Measurements from ENCODE around the gene CTSC. TPM values are rescaled to one million over a fixed set of nuclear protein-coding genes. Genes with fewer than 3 reads are reported as not detected.

The CTSC gene
- total and polyA plus RNA-seq, 10 donors, result 67.1 to 566 (median 253) TPM

- peaks cover 0 to 75% (median 9%) of the 10 kb centered on the region in 6 donors for H3K36me3 ChIP-seq
- TF ChIP-seq POLR2A (IDR thresholded peaks at IDR 0.05) (no peak), POLR2AphosphoS5 (IDR thresholded peaks at IDR 0.05) (no peak), CTCF (IDR thresholded peaks at IDR 0.05 in 8 of 11, conservative IDR thresholded peaks at IDR 0.05 in 3 of 11) (no peak)
- H3K27me3 ChIP-seq (replicated peaks in 1 of 7), result no peaks in the 10 kb centered on the region
- WGBS, 5 donors, result 42 to 66% (median 55%) methylated on average over 2 of the region's 2 CpGs
- no peak overlapping the region for H3K27ac ChIP-seq
- intact Hi-C loops (cut with DNase I; ENCODE audit: low total_unique reads), result no loop called here
- no peak overlapping the region for H3K4me3 ChIP-seq
- H3K4me1 ChIP-seq, result peaks cover 0 to 22% (median 10%) of the 10 kb centered on the region in 6 donors
- DNase-seq, result no peak
- no peaks in the 10 kb centered on the region for H3K9me3 ChIP-seq
Measured at GRCh38 chr11:88297863-88298262, 39.7 kb downstream of the CTSC start.

GRCh38 chr11:88297421-88297820 lies 40.1 kb downstream of the CTSC start:
- no peak for DNase-seq

GRCh38 chr11:88295028-88295427 lies 42.5 kb downstream of the CTSC start:
- H3K36me3 ChIP-seq, result peaks cover 0 to 82% (median 10%) of the 10 kb centered on the region in 6 donors
- DNase-seq, result no peak
- WGBS, 5 donors, result 72 to 83% (median 81%) methylated on average over 3 of the region's 3 CpGs
- intact Hi-C loops (cut with DNase I; ENCODE audit: low total_unique reads), result no loop called here
- no peaks in the 10 kb centered on the region for H3K27me3 ChIP-seq (replicated peaks in 1 of 7)
- no peak overlapping the region for H3K4me3 ChIP-seq
- TF ChIP-seq POLR2AphosphoS5 (IDR thresholded peaks at IDR 0.05) (no peak), CTCF (IDR thresholded peaks at IDR 0.05 in 8 of 11, conservative IDR thresholded peaks at IDR 0.05 in 3 of 11) (no peak), POLR2A (IDR thresholded peaks at IDR 0.05) (no peak)
- peaks cover 0 to 20% (median 10%) of the 10 kb centered on the region in 6 donors for H3K4me1 ChIP-seq
- H3K27ac ChIP-seq, result no peak overlapping the region
- H3K9me3 ChIP-seq, result no peaks in the 10 kb centered on the region

More at GRCh38 chr11:88297421-88297820, 40.1 kb downstream of the CTSC start:
- H3K9me3 ChIP-seq, result no peaks in the 10 kb centered on the region
- intact Hi-C loops (cut with DNase I; ENCODE audit: low total_unique reads), result no loop called here
- no peaks in the 10 kb centered on the region for H3K27me3 ChIP-seq (replicated peaks in 1 of 7)
- H3K4me3 ChIP-seq, result no peak overlapping the region
- WGBS, 5 donors, result 48 to 74% (median 69%) methylated on average over 2 of the region's 2 CpGs
- no peak overlapping the region for H3K27ac ChIP-seq
- H3K36me3 ChIP-seq, result peaks cover 0 to 79% (median 9%) of the 10 kb centered on the region in 6 donors
- TF ChIP-seq POLR2A (IDR thresholded peaks at IDR 0.05) (no peak), CTCF (IDR thresholded peaks at IDR 0.05 in 8 of 11, conservative IDR thresholded peaks at IDR 0.05 in 3 of 11) (no peak), POLR2AphosphoS5 (IDR thresholded peaks at IDR 0.05) (no peak)
- peaks cover 0 to 20% (median 10%) of the 10 kb centered on the region in 6 donors for H3K4me1 ChIP-seq

GRCh38 chr11:88293931-88294330 lies 43.6 kb downstream of the CTSC start:
- intact Hi-C loops (cut with DNase I; ENCODE audit: low total_unique reads), result no loop called here
- Histone ChIP-seq H3K4me3 (no peak overlapping the region), H3K27ac (no peak overlapping the region), H3K27me3 (replicated peaks in 1 of 7) (no peaks in the 10 kb centered on the region), H3K9me3 (no peaks in the 10 kb centered on the region), H3K36me3 (peaks cover 0 to 81% (median 11%) of the 10 kb centered on the region in 6 donors), H3K4me1 (peaks cover 0 to 20% (median 10%) of the 10 kb centered on the region in 6 donors)
- DNase-seq, result no peak
- 81 to 97% (median 95%) methylated on average over 3 of the region's 3 CpGs for WGBS, 5 donors
- TF ChIP-seq POLR2A (IDR thresholded peaks at IDR 0.05) (no peak), POLR2AphosphoS5 (IDR thresholded peaks at IDR 0.05) (peak in 1 of 3 donors; percentile 21)

All from spleen (tissue), 11 donors.